NT2/D1 (cell line): Measurements from ENCODE around the gene GRAMD2B.

Experiments
- DNase-seq: peaks from one replicate; pipeline ENCODE4 v3.0.0-alpha.2; 2011; ENCODE audit warnings: low read depth, low spot score
- H3K27me3 ChIP-seq: 2 replicates; pipeline ENCODE4 v1.6.0; 2011; ENCODE audit warnings: mild to moderate bottlenecking; ENCODE audit not compliant: insufficient read length, insufficient read depth
- H3K36me3 ChIP-seq: 2 replicates; pipeline ENCODE4 v1.6.1; 2011; ENCODE audit warnings: mild to moderate bottlenecking, low read length, mixed read lengths; ENCODE audit not compliant: insufficient read depth, insufficient read length
- H3K4me1 ChIP-seq: 2 replicates; pipeline ENCODE4 v1.5.1; 2011; ENCODE audit not compliant: insufficient read depth, insufficient read length
- H3K4me3 ChIP-seq: 2 replicates; pipeline ENCODE4 v1.5.1; 2011; ENCODE audit warnings: low read depth; ENCODE audit not compliant: insufficient read length
- H3K9ac ChIP-seq: 2 replicates; pipeline ENCODE4 v1.6.0; 2011; ENCODE audit warnings: low read depth; ENCODE audit not compliant: insufficient read length
- H3K9me3 ChIP-seq: 2 replicates; pipeline ENCODE4 v1.5.1; 2011; ENCODE audit warnings: mild to moderate bottlenecking, low read length; ENCODE audit not compliant: insufficient read depth
- SUZ12 ChIP-seq: IDR thresholded peaks from 2 replicates; pipeline ENCODE4 v1.6.1; 2011; ENCODE audit not compliant: insufficient read length, insufficient read depth; ENCODE audit errors: extremely low read depth
- YY1 ChIP-seq: IDR thresholded peaks from 2 replicates; pipeline ENCODE4 v1.6.1; 2011; ENCODE audit not compliant: insufficient read length, insufficient read depth
- ZNF274 ChIP-seq: IDR thresholded peaks from 2 replicates; pipeline ENCODE4 v1.6.1; 2011; ENCODE audit warnings: mild to moderate bottlenecking, low read depth, low read length

GRAMD2B gene

GRCh38 chr5:126519637-126520592 is 96.7 kb downstream of the GRAMD2B start:
- TF ChIP-seq ZNF274 (no peak), YY1 (no peak), SUZ12 (no peak)
- DNase-seq = no peak
- no peak overlapping the region for H3K4me3 ChIP-seq

GRCh38 chr5:126520593-126520953 is 97.4 kb downstream of the GRAMD2B start:
- Histone ChIP-seq H3K36me3 (no peaks in the 10 kb centered on the region), H3K4me1 (peaks cover 2% of the 10 kb centered on the region), H3K9ac (no peak overlapping the region), H3K27me3 (no peaks in the 10 kb centered on the region), H3K4me3 (no peak overlapping the region), H3K9me3 (no peaks in the 10 kb centered on the region)
- DNase-seq = no peak
- no peak for TF ChIP-seq YY1
- no peak for TF ChIP-seq ZNF274
- TF ChIP-seq SUZ12 = no peak

More at GRCh38 chr5:126519637-126520592, 96.7 kb downstream of the GRAMD2B start:
- Histone ChIP-seq H3K27me3 (no peaks in the 10 kb centered on the region), H3K9ac (no peak overlapping the region), H3K36me3 (no peaks in the 10 kb centered on the region), H3K4me1 (peaks cover 2% of the 10 kb centered on the region), H3K9me3 (no peaks in the 10 kb centered on the region)

- H3K27me3 ChIP-seq = no peaks in the 10 kb centered on the region
- H3K9ac ChIP-seq = no peak overlapping the region
- H3K4me3 ChIP-seq = no peak overlapping the region
- no peak for TF ChIP-seq YY1
- TF ChIP-seq ZNF274 = no peak
- no peak for TF ChIP-seq SUZ12
- no peak for DNase-seq
- H3K36me3 ChIP-seq = no peaks in the 10 kb centered on the region
- peaks cover 2% of the 10 kb centered on the region for H3K4me1 ChIP-seq
- H3K9me3 ChIP-seq = no peaks in the 10 kb centered on the region
Observed at GRCh38 chr5:126521130-126521529, 97.9 kb downstream of the GRAMD2B start.

- DNase-seq = no peak
- H3K9ac ChIP-seq = no peak overlapping the region
- no peaks in the 10 kb centered on the region for H3K36me3 ChIP-seq
- H3K4me3 ChIP-seq = no peak overlapping the region
- TF ChIP-seq ZNF274 = no peak
- TF ChIP-seq SUZ12 = no peak
- TF ChIP-seq YY1 = no peak
- peaks cover 2% of the 10 kb centered on the region for H3K4me1 ChIP-seq
- no peaks in the 10 kb centered on the region for H3K9me3 ChIP-seq
- no peaks in the 10 kb centered on the region for H3K27me3 ChIP-seq
Observed at GRCh38 chr5:126523818-126524510, 100.8 kb downstream of the GRAMD2B start.

GRCh38 chr5:126525630-126526245 is 102.5 kb downstream of the GRAMD2B start:
- H3K4me3 ChIP-seq = no peak overlapping the region
- H3K36me3 ChIP-seq = no peaks in the 10 kb centered on the region
- H3K27me3 ChIP-seq = no peaks in the 10 kb centered on the region
- TF ChIP-seq YY1 (no peak), ZNF274 (no peak), SUZ12 (no peak)
- H3K9ac ChIP-seq = no peak overlapping the region
- no peaks in the 10 kb centered on the region for H3K9me3 ChIP-seq
- no peak for DNase-seq
- H3K4me1 ChIP-seq = no peaks in the 10 kb centered on the region

- DNase-seq = no peak
- Histone ChIP-seq H3K4me3 (no peak overlapping the region), H3K9me3 (no peaks in the 10 kb centered on the region), H3K36me3 (no peaks in the 10 kb centered on the region), H3K27me3 (no peaks in the 10 kb centered on the region), H3K9ac (no peak overlapping the region), H3K4me1 (no peaks in the 10 kb centered on the region)
- TF ChIP-seq YY1 (no peak), ZNF274 (no peak), SUZ12 (no peak)
Observed at GRCh38 chr5:126526493-126526892, 103.3 kb downstream of the GRAMD2B start.

- Histone ChIP-seq H3K27me3 (no peaks in the 10 kb centered on the region), H3K9me3 (no peaks in the 10 kb centered on the region), H3K4me1 (no peaks in the 10 kb centered on the region), H3K4me3 (no peak overlapping the region), H3K36me3 (no peaks in the 10 kb centered on the region), H3K9ac (no peak overlapping the region)
- TF ChIP-seq SUZ12 (no peak), YY1 (no peak), ZNF274 (no peak)
- DNase-seq = no peak
Observed at GRCh38 chr5:126527158-126527557, 103.9 kb downstream of the GRAMD2B start.
